Cerebellar nuclear complex (tissue), 1 donor: ENCODE results near the gene TRERF1.

ENCODE experiments used
- DNase-seq, 2 experiments: peaks; one replicate each; lab custom pipeline; 2025; lab: John Stamatoyannopoulos, UW

The TRERF1 gene

GRCh38 chr6:42184475-42184874 is 267.3 kb downstream of the TRERF1 start:
- DNase-seq = no peak

- DNase-seq = no peak
Measured at GRCh38 chr6:42182101-42182500, 269.6 kb downstream of the TRERF1 start.

- DNase-seq = no peak
Measured at GRCh38 chr6:42179945-42180313, 271.8 kb downstream of the TRERF1 start.

GRCh38 chr6:42179261-42179944 is 272.3 kb downstream of the TRERF1 start:
- DNase-seq = no peak

GRCh38 chr6:42177514-42178364 is 274.0 kb downstream of the TRERF1 start:
- no peak for DNase-seq

- DNase-seq = no peak
Measured at GRCh38 chr6:42176981-42177380, 274.7 kb downstream of the TRERF1 start.

GRCh38 chr6:42175860-42176259 is 275.9 kb downstream of the TRERF1 start:
- no peak for DNase-seq
